Activated gamma-delta T cell treated with anti-CD3 and anti-CD28 coated beads, Interleukin-2, amount 50 U/mL, for 16 hours (primary cell): Measurements from ENCODE around the gene OR2T8.

Source experiments
- DNase-seq: peaks from one replicate; pipeline ENCODE4 v3.0.0-alpha.2; 2020; ENCODE audit warnings: low read depth

Gene OR2T8

GRCh38 chr1:247919952-247920351, at the start of gene OR2T8:
TSS of gene OR2T8 (plus strand) at chr1:247920252. CDS start at chr1:247921018, 766 bp downstream.
- no peak for DNase-seq

DNA sequence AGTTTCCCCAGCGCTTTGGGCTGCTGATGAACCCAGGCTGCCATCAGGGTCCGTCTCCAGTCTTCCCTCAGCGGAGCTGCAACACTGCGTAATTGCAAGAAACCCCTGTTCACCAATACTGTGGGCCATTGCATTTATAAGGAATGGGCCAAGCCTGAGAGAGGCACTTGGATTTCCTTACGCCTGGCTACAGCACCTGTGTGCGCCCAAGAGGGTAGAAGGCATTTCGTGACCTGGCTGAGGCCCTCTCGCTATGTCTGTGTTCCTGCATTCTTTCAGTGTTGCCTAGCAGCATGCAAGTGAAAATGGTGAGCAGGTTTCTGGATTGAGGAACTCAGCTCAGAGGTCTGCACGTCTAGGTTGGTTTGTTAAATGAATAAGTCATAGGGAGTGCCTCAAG, 36.7 kb upstream of the OR2T8 start:
- DNase-seq = no peak

DNA sequence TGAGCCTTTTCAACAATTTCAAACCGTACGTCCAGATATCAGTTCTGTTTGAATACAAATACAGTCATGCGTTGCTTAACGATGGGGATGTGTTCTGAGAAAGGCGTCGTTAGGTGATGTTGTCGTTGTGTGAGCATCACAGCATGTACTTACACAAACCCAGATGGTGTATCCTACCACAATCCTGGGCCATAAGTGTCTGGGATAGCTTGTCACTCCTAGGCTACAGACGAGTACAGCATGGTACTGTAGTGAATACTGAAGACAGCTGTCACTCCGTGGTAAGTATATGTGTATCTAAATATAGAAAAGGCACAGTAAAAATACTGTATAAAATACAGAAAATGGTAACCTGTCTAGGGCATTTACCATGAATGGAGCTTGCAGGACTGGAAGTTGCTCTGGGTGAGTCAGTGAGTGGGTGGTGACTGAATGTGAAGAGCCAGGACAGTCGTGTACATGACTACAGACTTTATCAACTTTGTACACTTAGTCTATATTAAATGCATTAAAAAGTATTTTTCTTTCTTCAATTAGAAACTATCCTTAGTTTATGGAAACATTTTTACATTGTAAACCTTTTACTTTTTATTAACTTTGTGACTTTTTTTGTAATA, 35.1 kb upstream of the OR2T8 start:
- no peak for DNase-seq

- DNase-seq = no peak
Observed at GRCh38 chr1:247895163-247895637, 24.9 kb upstream of the OR2T8 start, which contains the start of gene OR2W3. TSS of gene OR2W3 (plus strand) at chr1:247895587. CDS start at chr1:247895587, 0 bp downstream.

GRCh38 chr1:247895976-247896375, 24.1 kb upstream of the OR2T8 start:
- DNase-seq = no peak

GRCh38 chr1:247904122-247904521, 15.9 kb upstream of the OR2T8 start:
- DNase-seq = no peak

- no peak for DNase-seq
Observed at GRCh38 chr1:247905181-247905580, 14.9 kb upstream of the OR2T8 start.

DNA sequence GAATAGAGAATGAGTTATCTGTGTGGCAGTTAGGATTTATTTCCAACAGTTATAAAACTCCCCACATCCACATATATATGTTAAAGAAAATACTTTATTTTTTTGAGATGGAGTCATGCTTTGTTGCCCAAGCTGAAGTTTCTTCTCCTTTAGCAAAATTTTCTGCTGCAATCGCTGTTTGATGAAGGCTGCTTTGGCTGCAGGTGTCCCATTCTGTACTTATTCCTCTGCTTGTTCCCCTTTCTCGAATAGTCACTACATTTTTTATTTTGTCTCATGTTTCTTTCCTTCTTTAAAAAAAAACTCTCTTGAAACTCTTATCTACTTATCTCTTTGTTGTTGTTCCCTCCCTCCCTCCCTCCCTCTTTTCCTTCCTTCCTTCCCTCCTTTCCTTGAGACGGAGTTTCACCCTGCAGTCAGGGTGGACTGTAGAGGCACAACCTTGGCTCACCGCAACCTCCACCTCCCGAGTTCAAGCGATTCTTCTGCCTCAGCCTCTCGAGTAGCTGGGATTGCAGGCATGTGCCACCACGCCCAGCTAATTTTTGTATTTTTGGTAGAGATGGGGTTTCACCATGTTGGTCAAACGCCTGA, 14.0 kb upstream of the OR2T8 start:
- no peak for DNase-seq

DNA sequence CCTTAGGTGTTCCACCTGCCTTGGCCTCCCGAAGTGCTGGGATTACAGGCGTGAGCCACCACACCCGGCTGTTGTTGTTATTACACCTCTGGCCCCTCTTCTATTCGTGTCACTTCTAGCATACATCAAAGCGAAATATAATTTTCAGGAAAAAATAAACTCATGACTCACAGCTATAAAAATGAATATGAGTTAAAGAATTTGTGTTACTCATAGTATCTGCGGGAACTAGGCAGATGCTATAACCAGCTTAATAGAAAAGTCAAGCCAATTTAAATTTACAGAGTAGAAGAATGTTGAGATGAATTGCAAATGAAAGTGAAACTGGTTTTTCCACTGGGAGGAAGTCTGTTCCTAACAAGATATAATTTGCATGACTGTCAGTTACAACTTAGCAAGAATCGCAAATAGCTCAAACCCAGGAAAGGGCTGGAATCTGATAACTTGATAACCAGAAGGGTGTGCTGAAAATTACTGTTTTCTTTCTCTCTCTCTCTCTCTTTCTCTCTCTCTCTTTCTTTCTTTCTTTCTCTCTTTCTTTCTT, 13.5 kb upstream of the OR2T8 start:
- no peak for DNase-seq

- no peak for DNase-seq
Observed at GRCh38 chr1:247908766-247909165, 11.3 kb upstream of the OR2T8 start.

DNA sequence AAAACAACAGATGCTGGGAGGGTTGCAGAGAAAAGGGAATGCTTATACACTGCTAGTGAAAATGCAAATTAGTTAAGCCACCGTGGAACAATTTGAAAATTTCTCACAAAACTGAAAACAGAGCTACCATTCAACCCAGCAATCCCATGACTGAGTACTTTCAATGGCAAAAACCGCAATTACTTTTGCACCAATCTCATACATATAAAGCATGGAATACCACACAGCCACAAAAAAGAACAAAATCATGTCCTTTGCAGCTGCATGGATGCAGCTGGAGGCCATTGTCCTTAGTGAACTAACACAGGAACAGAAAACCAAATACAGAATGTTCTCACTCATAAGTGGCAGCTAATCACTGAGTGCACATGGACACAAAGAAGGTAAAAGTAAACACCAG, 6.3 kb upstream of the OR2T8 start:
- DNase-seq = no peak

- DNase-seq = no peak
Observed at GRCh38 chr1:247914941-247915662, 5.0 kb upstream of the OR2T8 start.

DNA sequence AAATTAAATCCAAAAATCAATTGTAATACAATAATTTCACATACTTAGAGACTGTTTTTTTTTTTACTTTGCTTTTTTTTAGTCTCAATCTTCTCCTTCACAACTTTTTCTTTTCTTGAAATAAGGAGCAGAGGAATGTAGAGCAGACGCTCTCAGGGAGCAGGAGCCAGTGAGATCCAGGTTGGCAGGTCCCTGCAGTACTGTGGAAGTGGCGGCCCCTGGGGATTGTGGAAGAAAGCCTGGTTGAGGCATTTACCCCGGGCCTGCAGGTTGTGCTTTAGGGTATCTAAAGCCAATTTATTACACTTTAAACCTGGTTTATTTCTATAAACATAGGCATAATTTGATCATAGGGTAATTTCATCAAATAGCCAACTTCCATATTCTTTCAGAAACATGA, 3.9 kb downstream of the OR2T8 start:
- no peak for DNase-seq

DNA sequence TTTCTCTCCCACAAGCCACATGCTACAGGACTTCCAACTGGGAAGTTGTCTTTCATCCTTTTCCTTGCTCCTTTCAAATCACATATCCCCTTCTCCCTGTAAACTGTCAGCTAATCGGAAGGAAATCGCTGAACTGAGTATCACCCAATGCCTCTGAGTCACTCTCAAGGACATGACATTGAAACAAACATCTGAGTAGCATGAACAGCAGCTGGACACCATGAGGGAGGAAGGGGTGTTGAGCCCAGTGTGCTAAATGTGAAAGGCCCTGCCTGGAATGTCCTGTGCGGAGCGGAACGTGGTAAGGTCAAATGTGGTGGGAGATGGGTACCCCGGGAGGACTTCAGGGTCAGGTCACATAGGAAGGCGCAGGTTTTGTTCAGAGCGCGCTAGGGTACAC, 4.8 kb downstream of the OR2T8 start, which contains the start of gene OR2AJ1:
Gene OR2AJ1 (plus strand): TSS at position 22 of the 400 bp plus-strand sequence. CDS start 8,880 bp downstream, outside the sequence.
- no peak for DNase-seq

GRCh38 chr1:247933989-247934388, 13.9 kb downstream of the OR2T8 start:
- DNase-seq = no peak

- DNase-seq = no peak
Observed at GRCh38 chr1:247935781-247936180, 15.7 kb downstream of the OR2T8 start.

- DNase-seq = no peak
Observed at GRCh38 chr1:247936415-247936814, 16.4 kb downstream of the OR2T8 start.

DNA sequence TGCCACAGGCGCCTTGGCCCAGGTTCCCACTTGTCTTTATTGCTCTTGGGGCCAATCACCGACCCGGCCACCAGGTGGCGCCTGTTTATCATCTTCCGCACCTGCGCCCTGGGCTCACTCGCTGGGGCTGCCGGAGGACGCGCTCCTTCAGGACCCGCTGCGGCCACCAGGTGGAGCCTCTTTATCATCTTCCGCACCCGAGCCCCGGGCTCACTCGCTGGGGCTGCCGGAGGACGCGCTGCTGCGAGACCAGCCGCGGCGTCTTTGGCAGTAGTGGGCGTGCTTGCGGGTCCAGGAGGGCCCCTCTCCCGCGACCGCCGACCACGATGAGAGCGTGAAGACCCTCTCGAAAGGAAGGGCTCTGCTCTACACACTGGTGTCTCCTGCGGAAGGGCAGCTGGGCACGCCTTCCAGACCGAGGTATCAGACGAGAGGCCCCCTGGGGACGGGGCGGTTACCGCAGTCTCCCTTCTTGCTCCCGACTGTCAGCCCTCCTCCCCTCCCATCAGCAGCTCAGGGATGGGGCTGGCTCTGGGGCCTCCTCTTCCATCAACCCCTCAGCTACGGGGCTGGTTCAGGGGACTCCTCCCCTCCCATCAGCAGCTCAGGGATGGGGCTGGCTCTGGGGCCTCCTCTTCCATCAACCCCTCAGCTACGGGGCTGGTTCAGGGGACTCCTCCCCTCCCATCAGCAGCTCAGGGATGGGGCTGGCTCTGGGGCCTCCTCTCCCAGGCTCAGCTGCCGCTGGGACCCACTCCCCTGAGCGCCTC, 17.1 kb downstream of the OR2T8 start:
- DNase-seq = peak; percentile 82

GRCh38 chr1:247942624-247943023, 22.6 kb downstream of the OR2T8 start:
- DNase-seq = no peak

DNA sequence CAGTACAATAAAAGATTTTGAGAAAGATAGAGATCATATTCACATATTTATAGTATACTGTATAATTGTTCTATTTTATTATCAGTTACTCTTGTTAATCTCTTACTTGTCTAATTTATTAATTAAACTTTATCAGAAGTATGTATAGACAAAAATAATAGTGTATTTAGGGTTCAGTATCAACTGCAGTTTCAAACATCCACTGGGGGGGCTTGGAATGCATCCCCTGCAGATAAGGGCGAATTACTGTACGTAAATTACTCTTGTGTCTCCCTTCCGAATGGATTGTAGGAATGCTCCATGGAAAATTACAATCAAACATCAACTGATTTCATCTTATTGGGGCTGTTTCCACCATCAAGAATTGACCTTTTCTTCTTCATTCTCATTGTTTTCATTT, 28.5 kb downstream of the OR2T8 start, which contains the start of gene OR2L8:
Gene OR2L8 (plus strand): TSS at position 301 of the 400 bp plus-strand sequence. CDS start 0 bp downstream, at position 301.
- DNase-seq = no peak

GRCh38 chr1:247953408-247953807, 33.4 kb downstream of the OR2T8 start:
- DNase-seq = no peak

DNA sequence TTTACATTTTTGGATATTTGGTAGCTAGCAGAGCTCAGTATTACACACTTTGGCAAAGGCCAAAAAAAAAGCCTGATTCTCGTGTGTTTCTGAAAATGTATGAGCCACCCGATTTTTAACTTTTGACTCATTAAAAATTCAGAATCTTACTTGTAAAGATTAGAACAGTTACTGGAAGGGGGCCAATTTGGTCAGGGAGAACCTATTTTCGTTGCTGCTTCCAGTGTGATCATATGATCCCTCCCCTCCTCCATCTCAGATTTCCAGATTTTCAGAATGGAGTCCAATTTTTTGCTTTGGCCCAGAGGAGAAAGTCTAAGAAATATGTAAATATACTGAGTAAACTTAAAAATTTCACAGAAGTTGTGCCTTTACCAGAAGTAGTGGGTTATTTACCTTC, 41.7 kb downstream of the OR2T8 start:
- DNase-seq = no peak
